ENCODE measurements around the gene LAMA3.

LAMA3 gene

DNA sequence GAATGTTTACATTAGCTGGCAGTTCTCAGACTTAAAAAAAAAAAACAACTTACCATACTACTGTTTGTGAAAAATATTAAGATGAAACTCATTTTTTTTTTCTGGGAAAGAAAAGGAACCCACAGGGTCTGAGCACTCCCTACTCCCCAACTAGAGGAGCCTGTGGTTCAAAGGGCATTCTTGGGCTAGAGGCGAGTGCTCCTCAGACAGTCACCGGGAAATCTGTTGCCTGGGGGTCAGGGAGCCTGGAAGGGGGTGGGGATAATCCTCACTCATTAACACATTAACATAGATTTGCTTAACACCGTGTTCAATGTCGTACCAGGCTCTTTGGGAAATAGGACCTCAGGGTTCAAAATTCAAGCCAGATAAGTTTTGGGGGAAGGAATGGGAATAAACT lies 57.6 kb downstream of the LAMA3 start:
- no peaks in the 10 kb centered on the region for H3K36me3 ChIP-seq (ENCODE audit: insufficient read depth, low read length)
- H3K79me2 ChIP-seq (ENCODE audit: insufficient read depth, low read length) = no peaks in the 10 kb centered on the region
- no peaks in the 10 kb centered on the region for H3K4me1 ChIP-seq (ENCODE audit: insufficient read depth, low read length)
- peaks cover 4% of the 10 kb centered on the region for H3K27me3 ChIP-seq (ENCODE audit: insufficient read depth, low read length, poor library complexity)
- no peak overlapping the region for H3K27ac ChIP-seq (ENCODE audit: low read length)
- no peak overlapping the region for H2AFZ ChIP-seq (ENCODE audit: low read depth, low read length)
- no peak for DNase-seq
- ATAC-seq (ENCODE audit: insufficient read depth, low read depth) = no peak
- TF ChIP-seq EZH2 (IDR thresholded peaks at IDR 0.05; ENCODE audit: borderline replicate concordance, low read depth, low read length, severe bottlenecking) = no peak
- TF ChIP-seq, protein P1, sequence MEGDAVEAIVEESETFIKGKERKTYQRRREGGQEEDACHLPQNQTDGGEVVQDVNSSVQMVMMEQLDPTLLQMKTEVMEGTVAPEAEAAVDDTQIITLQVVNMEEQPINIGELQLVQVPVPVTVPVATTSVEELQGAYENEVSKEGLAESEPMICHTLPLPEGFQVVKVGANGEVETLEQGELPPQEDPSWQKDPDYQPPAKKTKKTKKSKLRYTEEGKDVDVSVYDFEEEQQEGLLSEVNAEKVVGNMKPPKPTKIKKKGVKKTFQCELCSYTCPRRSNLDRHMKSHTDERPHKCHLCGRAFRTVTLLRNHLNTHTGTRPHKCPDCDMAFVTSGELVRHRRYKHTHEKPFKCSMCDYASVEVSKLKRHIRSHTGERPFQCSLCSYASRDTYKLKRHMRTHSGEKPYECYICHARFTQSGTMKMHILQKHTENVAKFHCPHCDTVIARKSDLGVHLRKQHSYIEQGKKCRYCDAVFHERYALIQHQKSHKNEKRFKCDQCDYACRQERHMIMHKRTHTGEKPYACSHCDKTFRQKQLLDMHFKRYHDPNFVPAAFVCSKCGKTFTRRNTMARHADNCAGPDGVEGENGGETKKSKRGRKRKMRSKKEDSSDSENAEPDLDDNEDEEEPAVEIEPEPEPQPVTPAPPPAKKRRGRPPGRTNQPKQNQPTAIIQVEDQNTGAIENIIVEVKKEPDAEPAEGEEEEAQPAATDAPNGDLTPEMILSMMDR (IDR thresholded peaks at IDR 0.05; ENCODE audit: borderline replicate concordance, extremely low read depth, low read length, poor library complexity, severe bottlenecking) = no peak
- H4K20me1 ChIP-seq (ENCODE audit: insufficient read depth, low read length) = no peaks in the 10 kb centered on the region
- H3K9ac ChIP-seq (ENCODE audit: low read depth, low read length) = no peak overlapping the region
- H3K4me2 ChIP-seq (ENCODE audit: insufficient read depth, low read length) = no peak overlapping the region
- H3K9me3 ChIP-seq (ENCODE audit: insufficient read depth, low read length, severe bottlenecking) = no peaks in the 10 kb centered on the region
- no peak overlapping the region for H3K4me3 ChIP-seq (ENCODE audit: low read depth in 1 of 2, low read length in 2 of 2)

DNA sequence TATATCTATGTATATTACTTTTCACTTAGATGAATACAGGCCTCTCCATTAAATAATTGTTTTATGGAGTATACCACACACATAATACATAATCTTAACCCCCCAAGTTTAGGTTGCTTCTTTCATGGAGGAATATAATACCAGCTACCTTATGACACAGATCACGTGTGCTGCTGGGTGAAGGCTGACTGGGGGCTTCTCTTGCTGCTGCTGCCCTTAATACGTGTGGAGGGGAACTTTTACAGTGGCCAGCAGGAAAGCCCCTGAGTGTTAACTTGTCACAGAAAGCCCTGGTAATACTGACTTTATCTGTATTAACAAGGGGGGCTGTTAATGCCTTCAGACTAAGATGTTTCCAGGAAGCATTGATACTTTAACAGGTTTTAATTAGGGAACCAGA lies 63.1 kb downstream of the LAMA3 start:
- H3K4me2 ChIP-seq (ENCODE audit: insufficient read depth, low read length) = no peak overlapping the region
- TF ChIP-seq, protein P1 (IDR thresholded peaks at IDR 0.05; ENCODE audit: borderline replicate concordance, extremely low read depth, low read length, poor library complexity, severe bottlenecking) = no peak
- no peak for TF ChIP-seq EZH2 (IDR thresholded peaks at IDR 0.05; ENCODE audit: borderline replicate concordance, low read depth, low read length, severe bottlenecking)
- DNase-seq (no peak), ATAC-seq (ENCODE audit: insufficient read depth, low read depth) (no peak)
- H4K20me1 ChIP-seq (ENCODE audit: insufficient read depth, low read length) = no peaks in the 10 kb centered on the region
- no peaks in the 10 kb centered on the region for H3K4me1 ChIP-seq (ENCODE audit: insufficient read depth, low read length)
- H3K9ac ChIP-seq (ENCODE audit: low read depth, low read length) = no peak overlapping the region
- H3K27ac ChIP-seq (ENCODE audit: low read length) = no peak overlapping the region
- no peaks in the 10 kb centered on the region for H3K36me3 ChIP-seq (ENCODE audit: insufficient read depth, low read length)
- H2AFZ ChIP-seq (ENCODE audit: low read depth, low read length) = no peak overlapping the region
- no peaks in the 10 kb centered on the region for H3K79me2 ChIP-seq (ENCODE audit: insufficient read depth, low read length)
- peaks cover 6% of the 10 kb centered on the region for H3K27me3 ChIP-seq (ENCODE audit: insufficient read depth, low read length, poor library complexity)
- H3K4me3 ChIP-seq (ENCODE audit: low read depth in 1 of 2, low read length in 2 of 2) = no peak overlapping the region
- H3K9me3 ChIP-seq (ENCODE audit: insufficient read depth, low read length, severe bottlenecking) = no peaks in the 10 kb centered on the region

DNA sequence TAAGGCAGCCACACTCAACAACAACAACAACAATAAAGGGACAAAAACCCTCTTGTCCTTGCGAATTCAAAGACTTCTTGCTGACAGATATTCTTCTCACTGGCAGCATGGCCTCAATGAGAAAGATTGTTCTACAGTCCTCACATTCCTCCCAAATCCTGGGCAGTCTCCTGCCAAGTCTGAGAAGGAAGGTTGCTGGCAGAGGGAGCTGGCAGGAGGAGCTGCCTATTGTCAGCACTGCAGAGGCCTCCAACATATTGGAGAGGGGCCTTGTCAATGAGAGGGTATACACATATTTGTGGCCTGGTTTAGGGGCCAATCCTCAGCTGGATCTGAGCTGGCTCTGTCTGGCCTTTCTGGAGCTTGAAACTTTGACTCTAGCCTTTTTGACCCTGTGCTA lies 63.5 kb downstream of the LAMA3 start:
- no peak for DNase-seq
- H3K27me3 ChIP-seq (ENCODE audit: insufficient read depth, low read length, poor library complexity) = peaks cover 6% of the 10 kb centered on the region
- H2AFZ ChIP-seq (ENCODE audit: low read depth, low read length) = no peak overlapping the region
- no peaks in the 10 kb centered on the region for H3K9me3 ChIP-seq (ENCODE audit: insufficient read depth, low read length, severe bottlenecking)
- H3K4me2 ChIP-seq (ENCODE audit: insufficient read depth, low read length) = no peak overlapping the region
- no peaks in the 10 kb centered on the region for H3K79me2 ChIP-seq (ENCODE audit: insufficient read depth, low read length)
- H4K20me1 ChIP-seq (ENCODE audit: insufficient read depth, low read length) = no peaks in the 10 kb centered on the region
- no peak for ATAC-seq (ENCODE audit: insufficient read depth, low read depth)
- H3K36me3 ChIP-seq (ENCODE audit: insufficient read depth, low read length) = no peaks in the 10 kb centered on the region
- no peak overlapping the region for H3K9ac ChIP-seq (ENCODE audit: low read depth, low read length)
- H3K4me1 ChIP-seq (ENCODE audit: insufficient read depth, low read length) = no peaks in the 10 kb centered on the region
- no peak for TF ChIP-seq EZH2 (IDR thresholded peaks at IDR 0.05; ENCODE audit: borderline replicate concordance, low read depth, low read length, severe bottlenecking)
- TF ChIP-seq, protein P1 (IDR thresholded peaks at IDR 0.05; ENCODE audit: borderline replicate concordance, extremely low read depth, low read length, poor library complexity, severe bottlenecking) = no peak
- H3K4me3 ChIP-seq (ENCODE audit: low read depth in 1 of 2, low read length in 2 of 2) = no peak overlapping the region
- no peak overlapping the region for H3K27ac ChIP-seq (ENCODE audit: low read length)

All from DND-41 (cell line).